ENCODE results near the gene WDR19.
A peak's percentile ranks its signal among the peaks of the same experiment; 100 is the strongest.
"Not testable (repeated sequence)": the region's sequence is repeated elsewhere in the genome, so short reads cannot be mapped to it uniquely, and the experiment has no call there.

Gene WDR19

GRCh38 chr4:39178706-39179105 is 3.6 kb upstream of the WDR19 start:
- Histone ChIP-seq H3K9me3 (no peaks in the 10 kb centered on the region), H3K27ac (no peak overlapping the region), H3K36me3 (no peaks in the 10 kb centered on the region), H3K4me3 (no peak overlapping the region), H3K4me1 (peaks cover 0 to 12% (median 7%) of the 10 kb centered on the region in 4 donors), H3K27me3 (no peaks in the 10 kb centered on the region)
- intact Hi-C loops (cut with DNase I; ENCODE audit: low total_unique reads), result no loop called here
- no peak for DNase-seq
- no peak for TF ChIP-seq CTCF (IDR thresholded peaks at IDR 0.05)

GRCh38 chr4:39179681-39180080 is 2.6 kb upstream of the WDR19 start:
- Histone ChIP-seq H3K4me3 (no peak overlapping the region), H3K36me3 (no peaks in the 10 kb centered on the region), H3K4me1 (peaks cover 0 to 19% (median 12%) of the 10 kb centered on the region in 4 donors), H3K9me3 (no peaks in the 10 kb centered on the region), H3K27ac (no peak overlapping the region), H3K27me3 (no peaks in the 10 kb centered on the region)
- intact Hi-C loops (cut with DNase I; ENCODE audit: low total_unique reads), result no loop called here
- no peak for DNase-seq
- no peak for TF ChIP-seq CTCF (IDR thresholded peaks at IDR 0.05)

- peaks cover 0 to 19% (median 12%) of the 10 kb centered on the region in 4 donors for H3K4me1 ChIP-seq
- intact Hi-C loops (cut with DNase I; ENCODE audit: low total_unique reads); DNase-seq; H3K27ac ChIP-seq; H3K4me3 ChIP-seq; H3K9me3 ChIP-seq; H3K27me3 ChIP-seq; H3K36me3 ChIP-seq: not testable (repeated sequence)
These were observed 1.7 kb upstream of the WDR19 start for GRCh38 chr4:39180629-39181028.

DNA sequence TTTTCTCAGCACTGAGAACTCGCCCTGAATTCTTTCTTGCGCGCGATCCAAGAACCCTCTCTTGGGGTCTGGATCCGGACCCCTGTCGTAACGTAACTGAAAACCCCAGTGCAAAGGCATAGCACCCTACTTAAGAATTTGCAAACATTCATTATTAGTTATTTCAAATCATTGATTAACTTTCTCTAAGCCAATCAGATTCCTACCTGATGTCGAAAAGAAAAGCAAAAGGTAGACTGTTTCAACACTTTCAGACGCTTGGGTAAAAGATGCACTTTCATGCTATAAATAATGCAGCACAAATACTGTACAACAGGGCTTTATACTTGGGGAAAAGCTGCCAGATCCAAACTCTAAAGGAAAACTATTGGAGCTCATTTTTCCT is 817 bp upstream of the WDR19 start:
- H3K4me3 ChIP-seq, result peak overlapping the region; percentile 71 to 81
- H3K9me3 ChIP-seq, result no peaks in the 10 kb centered on the region
- H3K27me3 ChIP-seq, result no peaks in the 10 kb centered on the region
- no peak for DNase-seq
- H3K36me3 ChIP-seq, result peaks cover 0 to 2% (median 0%) of the 10 kb centered on the region in 3 donors
- intact Hi-C loops (cut with DNase I; ENCODE audit: low total_unique reads), result no loop called here
- H3K27ac ChIP-seq, result peak overlapping the region; percentile 74 to 84
- peaks cover 0 to 19% (median 12%) of the 10 kb centered on the region in 4 donors for H3K4me1 ChIP-seq
- TF ChIP-seq CTCF (IDR thresholded peaks at IDR 0.05), result no peak

DNA sequence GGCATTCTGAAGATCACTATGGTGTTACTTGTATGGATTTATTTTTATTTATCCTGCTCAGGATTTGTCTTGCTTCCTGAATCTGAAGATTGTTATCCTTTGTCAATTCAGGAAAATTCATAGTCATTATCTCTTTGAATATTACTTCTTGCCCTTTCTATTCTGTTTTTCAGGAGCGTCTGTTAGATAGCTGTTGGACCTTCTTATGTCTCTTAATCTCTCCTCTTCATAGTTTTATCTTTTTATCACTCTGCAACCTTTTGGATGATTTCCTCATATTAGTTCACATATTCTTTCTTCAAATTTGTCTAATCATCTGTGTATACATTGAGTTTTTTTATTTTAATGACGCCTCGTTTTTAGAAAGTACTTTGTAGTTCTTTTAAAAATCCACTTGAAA is 19.6 kb downstream of the WDR19 start:
- H3K27me3 ChIP-seq, result no peaks in the 10 kb centered on the region
- no peak overlapping the region for H3K4me3 ChIP-seq
- intact Hi-C loops (cut with DNase I; ENCODE audit: low total_unique reads), result no loop called here
- peaks cover 0 to 4% (median 0%) of the 10 kb centered on the region in 3 donors for H3K9me3 ChIP-seq
- peaks cover 53 to 84% (median 77%) of the 10 kb centered on the region in 3 donors for H3K36me3 ChIP-seq
- no peak overlapping the region for H3K27ac ChIP-seq
- no peaks in the 10 kb centered on the region for H3K4me1 ChIP-seq
- TF ChIP-seq CTCF (IDR thresholded peaks at IDR 0.05), result no peak
- no peak for DNase-seq

- DNase-seq, result no peak
- no peaks in the 10 kb centered on the region for H3K4me1 ChIP-seq
- intact Hi-C loops (cut with DNase I; ENCODE audit: low total_unique reads), result no loop called here
- peaks cover 0 to 4% (median 0%) of the 10 kb centered on the region in 3 donors for H3K9me3 ChIP-seq
- peaks cover 74 to 82% (median 77%) of the 10 kb centered on the region in 3 donors for H3K36me3 ChIP-seq
- no peak overlapping the region for H3K4me3 ChIP-seq
- H3K27ac ChIP-seq, result no peak overlapping the region
- H3K27me3 ChIP-seq, result no peaks in the 10 kb centered on the region
- no peak for TF ChIP-seq CTCF (IDR thresholded peaks at IDR 0.05)
These were observed 22.2 kb downstream of the WDR19 start for GRCh38 chr4:39204543-39204942.
